HG03108 (cell line): ENCODE measurements around the gene TTR.

Experiments
- ATAC-seq: cut with Tn5 transposase; IDR thresholded peaks from one replicate; pipeline ENCODE4 v1.9.1; 2021; ENCODE audit warnings: moderate library complexity; ENCODE audit not compliant: unreplicated experiment

Gene TTR

GRCh38 chr18:31591628-31592027 lies at the start of gene TTR:
TSS of gene TTR (plus strand) at chr18:31591877. CDS start at chr18:31591903, 26 bp downstream.
- ATAC-seq, result no peak

- no peak for ATAC-seq
Observed at GRCh38 chr18:31546476-31546875, 45.2 kb upstream of the TTR start.

GRCh38 chr18:31548853-31549252 lies 42.8 kb upstream of the TTR start:
- ATAC-seq, result no peak

- ATAC-seq, result no peak
Observed at GRCh38 chr18:31549416-31549815, 42.3 kb upstream of the TTR start.

- ATAC-seq, result no peak
Observed at GRCh38 chr18:31551883-31552282, 39.8 kb upstream of the TTR start.

GRCh38 chr18:31553800-31554199 lies 37.9 kb upstream of the TTR start:
- ATAC-seq, result no peak

- ATAC-seq, result no peak
Observed at GRCh38 chr18:31554776-31555175, 36.9 kb upstream of the TTR start.

GRCh38 chr18:31555971-31556747 lies 35.5 kb upstream of the TTR start:
- ATAC-seq, result no peak

- ATAC-seq, result no peak
Observed at GRCh38 chr18:31557446-31557845, 34.2 kb upstream of the TTR start.

- ATAC-seq, result no peak
Observed at GRCh38 chr18:31558567-31558966, 33.1 kb upstream of the TTR start.

GRCh38 chr18:31562726-31563125 lies 29.0 kb upstream of the TTR start:
- ATAC-seq, result no peak

GRCh38 chr18:31563778-31564177 lies 27.9 kb upstream of the TTR start:
- no peak for ATAC-seq

- no peak for ATAC-seq
Observed at GRCh38 chr18:31565345-31565744, 26.3 kb upstream of the TTR start.

GRCh38 chr18:31565782-31566512 lies 25.7 kb upstream of the TTR start:
- ATAC-seq, result no peak

- no peak for ATAC-seq
Observed at GRCh38 chr18:31566576-31567306, 24.9 kb upstream of the TTR start.

GRCh38 chr18:31572368-31572767 lies 19.3 kb upstream of the TTR start:
- no peak for ATAC-seq

- no peak for ATAC-seq
Observed at GRCh38 chr18:31573051-31573450, 18.6 kb upstream of the TTR start.

GRCh38 chr18:31574359-31574758 lies 17.3 kb upstream of the TTR start:
- ATAC-seq, result no peak

GRCh38 chr18:31575515-31576257 lies 16.0 kb upstream of the TTR start:
- ATAC-seq, result no peak

GRCh38 chr18:31576670-31577069 lies 15.0 kb upstream of the TTR start:
- no peak for ATAC-seq

GRCh38 chr18:31577195-31577594 lies 14.5 kb upstream of the TTR start:
- no peak for ATAC-seq
